WTC11 (cell line): ENCODE measurements around the gene TMEM151A. TPM values are rescaled to one million over a fixed set of nuclear protein-coding genes. Genes with fewer than 3 reads are reported as not detected.

Experiments
- ATAC-seq: fragments of 200-7000 bp; cut with Tn5 transposase; 2 replicates; pipeline ENCODE4 v1.10.0; 2021; ENCODE audit warnings: mild to moderate bottlenecking, moderate library complexity
- CTCF ChIA-PET: fragments of 300-600 bp; sonication (Branson Sonifier 250); formaldehyde crosslinking; loops from one replicate; lab custom pipeline; 2021; ENCODE audit warnings: antibody characterized with exemption; lab: Charles Lee
- POLR2A ChIA-PET: fragments of 350-600 bp; sonication (Branson Sonifier 250); formaldehyde crosslinking; loops from one replicate; lab custom pipeline; 2021; ENCODE audit warnings: antibody characterized with exemption; lab: Charles Lee
- DNase-seq: peaks from one replicate; pipeline ENCODE4 v3.0.0; 2021; ENCODE audit warnings: low spot score
- H3K27ac Mint-ChIP-seq: 2 replicates; pipeline ENCODE4 v1.8.0; 2021; ENCODE audit warnings: mixed read lengths
- H3K27me3 Mint-ChIP-seq: 2 replicates; pipeline ENCODE4 v1.8.0; 2021; ENCODE audit warnings: low read depth, mild to moderate bottlenecking, moderate library complexity, mixed read lengths
- H3K36me3 Mint-ChIP-seq: 2 replicates; pipeline ENCODE4 v1.8.0; 2021; ENCODE audit warnings: mixed read lengths
- H3K4me1 Mint-ChIP-seq: 2 replicates; pipeline ENCODE4 v1.8.0; 2022; ENCODE audit warnings: mixed read lengths
- H3K4me3 Mint-ChIP-seq: 2 replicates; pipeline ENCODE4 v1.8.0; 2021; ENCODE audit warnings: mild to moderate bottlenecking, moderate library complexity, mixed read lengths
- H3K9me3 Mint-ChIP-seq: 2 replicates; pipeline ENCODE4 v1.8.0; 2021; ENCODE audit warnings: mixed read lengths
- ELF4 ChIP-seq: sonication (generic); formaldehyde crosslinking; IDR thresholded peaks from 2 replicates; pipeline ENCODE4 v1.8.1; 2022; ENCODE audit warnings: low read depth, mild to moderate bottlenecking, moderate library complexity, missing genetic modification reagents
- EMX1 ChIP-seq: fragments of 250-450 bp; sonication (Bioruptor Pico); IDR thresholded peaks from 2 replicates; pipeline ENCODE4 v1.8.0; 2021; ENCODE audit warnings: mild to moderate bottlenecking
- FOXJ3 ChIP-seq: sonication (generic); formaldehyde crosslinking; IDR thresholded peaks from 2 replicates; pipeline ENCODE4 v1.9.0; 2021; ENCODE audit warnings: missing genetic modification reagents, mild to moderate bottlenecking, borderline replicate concordance
- FOXP1 ChIP-seq: sonication (generic); formaldehyde crosslinking; IDR thresholded peaks from 2 replicates; pipeline ENCODE4 v1.8.0; 2022; ENCODE audit warnings: missing genetic modification reagents, mild to moderate bottlenecking, moderate library complexity, borderline replicate concordance
- GRHL2 ChIP-seq: fragments of 250-450 bp; sonication (Bioruptor Pico); IDR thresholded peaks from 2 replicates; pipeline ENCODE4 v1.8.0; 2022; ENCODE audit warnings: mild to moderate bottlenecking, moderate library complexity; ENCODE audit not compliant: insufficient replicate concordance, severe bottlenecking
- GTF2I ChIP-seq: fragments of 250-450 bp; sonication (Bioruptor Pico); conservative IDR thresholded peaks from 2 replicates; pipeline ENCODE4 v1.4.0; 2021; ENCODE audit warnings: mild to moderate bottlenecking
- NFATC4 ChIP-seq: fragments of 250-450 bp; sonication (Bioruptor Pico); IDR thresholded peaks from 2 replicates; pipeline ENCODE4 v1.9.0; 2021; ENCODE audit warnings: mild to moderate bottlenecking
- NR3C1 ChIP-seq: sonication (generic); formaldehyde crosslinking; conservative IDR thresholded peaks from 2 replicates; pipeline ENCODE4 v1.8.1; 2023; ENCODE audit warnings: low read depth, mild to moderate bottlenecking, missing genetic modification reagents
- RORB ChIP-seq: fragments of 250-450 bp; sonication (Bioruptor Pico); IDR thresholded peaks from 2 replicates; pipeline ENCODE4 v1.9.0; 2021; ENCODE audit warnings: mild to moderate bottlenecking
- SMAD3 ChIP-seq: sonication (generic); formaldehyde crosslinking; IDR thresholded peaks from 2 replicates; pipeline ENCODE4 v1.8.0; 2022; ENCODE audit warnings: missing genetic modification reagents, mild to moderate bottlenecking, borderline replicate concordance
- SMAD4 ChIP-seq: sonication (generic); formaldehyde crosslinking; IDR thresholded peaks from 2 replicates; pipeline ENCODE4 v1.8.0; 2022; ENCODE audit warnings: mild to moderate bottlenecking, missing genetic modification reagents
- SP1 ChIP-seq: sonication (generic); formaldehyde crosslinking; conservative IDR thresholded peaks from 2 replicates; pipeline ENCODE4 v1.8.1; 2022; ENCODE audit warnings: missing genetic modification reagents
- TEAD4 ChIP-seq: sonication (generic); formaldehyde crosslinking; IDR thresholded peaks from 2 replicates; pipeline ENCODE4 v1.8.0; 2022; ENCODE audit warnings: mild to moderate bottlenecking, missing genetic modification reagents
- ZNF121 ChIP-seq: sonication (generic); formaldehyde crosslinking; IDR thresholded peaks from 2 replicates; pipeline ENCODE4 v1.8.0; 2023; ENCODE audit warnings: missing genetic modification reagents
- total RNA-seq: library from RNA; stranded (reverse); gene quantifications from 3 replicates; pipeline ENCODE4 v1.2.3, GENCODE V29; 2021
- TF ChIP-seq, protein P1 (sequence below): fragments of 250-450 bp; sonication (Bioruptor Pico); IDR thresholded peaks from 2 replicates; pipeline ENCODE4 v1.9.0; 2021; ENCODE audit warnings: moderate library complexity, mild to moderate bottlenecking, inconsistent platforms, borderline replicate concordance
- TF ChIP-seq, protein P2 (sequence below): sonication (generic); formaldehyde crosslinking; IDR thresholded peaks from 2 replicates; pipeline ENCODE4 v1.8.1; 2022; ENCODE audit warnings: low read depth, mild to moderate bottlenecking, moderate library complexity, missing genetic modification reagents, borderline replicate concordance
- TF ChIP-seq, protein P3 (sequence below): fragments of 250-450 bp; sonication (Bioruptor Pico); conservative IDR thresholded peaks from 2 replicates; pipeline ENCODE4 v1.9.0; 2021; ENCODE audit warnings: mild to moderate bottlenecking
- TF ChIP-seq, protein P4 (sequence below): sonication (generic); formaldehyde crosslinking; IDR thresholded peaks from 2 replicates; pipeline ENCODE4 v1.8.0; 2023; ENCODE audit warnings: missing genetic modification reagents, mild to moderate bottlenecking, borderline replicate concordance
- TF ChIP-seq, protein P5 (sequence below): fragments of 250-450 bp; sonication (Bioruptor Pico); IDR thresholded peaks from 2 replicates; pipeline ENCODE4 v1.9.0; 2021; ENCODE audit warnings: mild to moderate bottlenecking
- TF ChIP-seq, protein P6 (sequence below): sonication (generic); formaldehyde crosslinking; IDR thresholded peaks from 2 replicates; pipeline ENCODE4 v1.8.1; 2023; ENCODE audit warnings: mild to moderate bottlenecking, missing genetic modification reagents, borderline replicate concordance

The TMEM151A gene
- total RNA-seq, 1 experiment from 2014 or later: 2.2 TPM

DNA sequence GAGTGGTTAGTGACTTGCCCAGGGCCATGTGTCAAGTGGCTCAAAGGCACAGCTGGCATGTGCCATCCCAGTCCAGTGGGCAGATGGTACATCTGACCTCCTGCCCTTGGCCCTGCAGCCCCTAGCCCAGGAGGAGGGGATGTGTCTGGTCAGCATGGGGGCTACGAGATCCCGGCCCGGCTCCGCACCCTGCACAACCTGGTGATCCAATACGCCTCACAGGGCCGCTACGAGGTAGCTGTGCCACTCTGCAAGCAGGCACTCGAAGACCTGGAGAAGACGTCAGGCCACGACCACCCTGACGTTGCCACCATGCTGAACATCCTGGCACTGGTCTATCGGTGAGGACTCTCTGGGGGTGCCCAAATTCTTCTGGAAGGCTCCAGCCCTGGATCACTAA lies 29.0 kb upstream of the TMEM151A start:
- no peaks in the 10 kb centered on the region for H3K27me3 Mint-ChIP-seq
- no peak for TF ChIP-seq RORB (CRISPR knock-in tag)
- TF ChIP-seq TEAD4 (CRISPR knock-in tag): no peak
- no peak for TF ChIP-seq FOXP1 (CRISPR knock-in tag)
- TF ChIP-seq, protein P1, sequence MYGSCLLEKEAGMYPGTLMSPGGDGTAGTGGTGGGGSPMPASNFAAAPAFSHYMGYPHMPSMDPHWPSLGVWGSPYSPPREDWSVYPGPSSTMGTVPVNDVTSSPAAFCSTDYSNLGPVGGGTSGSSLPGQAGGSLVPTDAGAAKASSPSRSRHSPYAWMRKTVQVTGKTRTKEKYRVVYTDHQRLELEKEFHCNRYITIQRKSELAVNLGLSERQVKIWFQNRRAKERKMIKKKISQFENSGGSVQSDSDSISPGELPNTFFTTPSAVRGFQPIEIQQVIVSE (CRISPR knock-in tag): no peak
- no peak for TF ChIP-seq GRHL2
- TF ChIP-seq SMAD4 (CRISPR knock-in tag): no peak
- TF ChIP-seq, protein P2, sequence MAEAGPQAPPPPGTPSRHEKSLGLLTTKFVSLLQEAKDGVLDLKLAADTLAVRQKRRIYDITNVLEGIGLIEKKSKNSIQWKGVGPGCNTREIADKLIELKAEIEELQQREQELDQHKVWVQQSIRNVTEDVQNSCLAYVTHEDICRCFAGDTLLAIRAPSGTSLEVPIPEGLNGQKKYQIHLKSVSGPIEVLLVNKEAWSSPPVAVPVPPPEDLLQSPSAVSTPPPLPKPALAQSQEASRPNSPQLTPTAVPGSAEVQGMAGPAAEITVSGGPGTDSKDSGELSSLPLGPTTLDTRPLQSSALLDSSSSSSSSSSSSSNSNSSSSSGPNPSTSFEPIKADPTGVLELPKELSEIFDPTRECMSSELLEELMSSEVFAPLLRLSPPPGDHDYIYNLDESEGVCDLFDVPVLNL (CRISPR knock-in tag): no peak
- no peak for TF ChIP-seq SMAD3 (CRISPR knock-in tag)
- TF ChIP-seq, protein P3, sequence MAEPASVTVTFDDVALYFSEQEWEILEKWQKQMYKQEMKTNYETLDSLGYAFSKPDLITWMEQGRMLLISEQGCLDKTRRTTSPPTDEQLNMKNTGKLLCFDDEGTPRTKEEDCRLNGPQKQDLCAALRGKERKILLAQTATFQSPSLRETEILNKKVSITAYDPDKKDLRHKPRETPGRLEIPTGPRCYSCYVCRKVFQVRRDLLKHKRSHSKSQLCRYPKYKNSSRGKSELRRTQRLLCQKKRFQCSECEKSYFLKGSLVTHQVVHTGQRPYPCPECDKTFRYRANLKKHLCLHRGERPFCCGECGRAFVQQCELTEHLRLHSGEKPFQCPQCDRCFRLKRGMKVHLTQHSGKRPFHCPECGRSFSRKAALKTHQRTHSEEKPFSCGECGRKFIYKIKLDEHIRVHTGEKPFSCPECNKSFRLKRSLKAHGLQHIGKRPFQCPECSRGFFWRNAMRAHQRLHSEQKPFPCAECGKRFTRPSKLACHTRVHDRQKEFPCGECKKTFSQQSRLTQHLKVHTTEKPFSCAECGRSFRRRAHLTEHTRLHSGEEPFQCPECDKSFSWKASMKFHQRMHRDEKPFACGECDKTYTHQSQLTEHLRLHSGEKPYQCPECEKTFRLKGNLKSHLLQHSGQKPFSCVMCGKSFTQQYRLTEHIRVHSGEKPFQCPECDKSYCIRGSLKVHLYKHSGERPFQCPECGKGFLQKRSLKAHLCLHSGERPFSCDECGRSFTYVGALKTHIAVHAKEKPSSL (CRISPR knock-in tag): no peak
- no peak for TF ChIP-seq ZNF121
- no peak for TF ChIP-seq FOXJ3
- TF ChIP-seq GTF2I: no peak
- TF ChIP-seq, protein P4, sequence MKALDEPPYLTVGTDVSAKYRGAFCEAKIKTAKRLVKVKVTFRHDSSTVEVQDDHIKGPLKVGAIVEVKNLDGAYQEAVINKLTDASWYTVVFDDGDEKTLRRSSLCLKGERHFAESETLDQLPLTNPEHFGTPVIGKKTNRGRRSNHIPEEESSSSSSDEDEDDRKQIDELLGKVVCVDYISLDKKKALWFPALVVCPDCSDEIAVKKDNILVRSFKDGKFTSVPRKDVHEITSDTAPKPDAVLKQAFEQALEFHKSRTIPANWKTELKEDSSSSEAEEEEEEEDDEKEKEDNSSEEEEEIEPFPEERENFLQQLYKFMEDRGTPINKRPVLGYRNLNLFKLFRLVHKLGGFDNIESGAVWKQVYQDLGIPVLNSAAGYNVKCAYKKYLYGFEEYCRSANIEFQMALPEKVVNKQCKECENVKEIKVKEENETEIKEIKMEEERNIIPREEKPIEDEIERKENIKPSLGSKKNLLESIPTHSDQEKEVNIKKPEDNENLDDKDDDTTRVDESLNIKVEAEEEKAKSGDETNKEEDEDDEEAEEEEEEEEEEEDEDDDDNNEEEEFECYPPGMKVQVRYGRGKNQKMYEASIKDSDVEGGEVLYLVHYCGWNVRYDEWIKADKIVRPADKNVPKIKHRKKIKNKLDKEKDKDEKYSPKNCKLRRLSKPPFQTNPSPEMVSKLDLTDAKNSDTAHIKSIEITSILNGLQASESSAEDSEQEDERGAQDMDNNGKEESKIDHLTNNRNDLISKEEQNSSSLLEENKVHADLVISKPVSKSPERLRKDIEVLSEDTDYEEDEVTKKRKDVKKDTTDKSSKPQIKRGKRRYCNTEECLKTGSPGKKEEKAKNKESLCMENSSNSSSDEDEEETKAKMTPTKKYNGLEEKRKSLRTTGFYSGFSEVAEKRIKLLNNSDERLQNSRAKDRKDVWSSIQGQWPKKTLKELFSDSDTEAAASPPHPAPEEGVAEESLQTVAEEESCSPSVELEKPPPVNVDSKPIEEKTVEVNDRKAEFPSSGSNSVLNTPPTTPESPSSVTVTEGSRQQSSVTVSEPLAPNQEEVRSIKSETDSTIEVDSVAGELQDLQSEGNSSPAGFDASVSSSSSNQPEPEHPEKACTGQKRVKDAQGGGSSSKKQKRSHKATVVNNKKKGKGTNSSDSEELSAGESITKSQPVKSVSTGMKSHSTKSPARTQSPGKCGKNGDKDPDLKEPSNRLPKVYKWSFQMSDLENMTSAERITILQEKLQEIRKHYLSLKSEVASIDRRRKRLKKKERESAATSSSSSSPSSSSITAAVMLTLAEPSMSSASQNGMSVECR: no peak
- no peak for TF ChIP-seq NR3C1
- TF ChIP-seq SP1 (CRISPR knock-in tag): no peak
- no peak for TF ChIP-seq NFATC4 (CRISPR knock-in tag)
- TF ChIP-seq, protein P5, sequence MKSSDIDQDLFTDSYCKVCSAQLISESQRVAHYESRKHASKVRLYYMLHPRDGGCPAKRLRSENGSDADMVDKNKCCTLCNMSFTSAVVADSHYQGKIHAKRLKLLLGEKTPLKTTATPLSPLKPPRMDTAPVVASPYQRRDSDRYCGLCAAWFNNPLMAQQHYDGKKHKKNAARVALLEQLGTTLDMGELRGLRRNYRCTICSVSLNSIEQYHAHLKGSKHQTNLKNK (CRISPR knock-in tag): no peak
- TF ChIP-seq EMX1 (CRISPR knock-in tag): no peak
- TF ChIP-seq, protein P6, sequence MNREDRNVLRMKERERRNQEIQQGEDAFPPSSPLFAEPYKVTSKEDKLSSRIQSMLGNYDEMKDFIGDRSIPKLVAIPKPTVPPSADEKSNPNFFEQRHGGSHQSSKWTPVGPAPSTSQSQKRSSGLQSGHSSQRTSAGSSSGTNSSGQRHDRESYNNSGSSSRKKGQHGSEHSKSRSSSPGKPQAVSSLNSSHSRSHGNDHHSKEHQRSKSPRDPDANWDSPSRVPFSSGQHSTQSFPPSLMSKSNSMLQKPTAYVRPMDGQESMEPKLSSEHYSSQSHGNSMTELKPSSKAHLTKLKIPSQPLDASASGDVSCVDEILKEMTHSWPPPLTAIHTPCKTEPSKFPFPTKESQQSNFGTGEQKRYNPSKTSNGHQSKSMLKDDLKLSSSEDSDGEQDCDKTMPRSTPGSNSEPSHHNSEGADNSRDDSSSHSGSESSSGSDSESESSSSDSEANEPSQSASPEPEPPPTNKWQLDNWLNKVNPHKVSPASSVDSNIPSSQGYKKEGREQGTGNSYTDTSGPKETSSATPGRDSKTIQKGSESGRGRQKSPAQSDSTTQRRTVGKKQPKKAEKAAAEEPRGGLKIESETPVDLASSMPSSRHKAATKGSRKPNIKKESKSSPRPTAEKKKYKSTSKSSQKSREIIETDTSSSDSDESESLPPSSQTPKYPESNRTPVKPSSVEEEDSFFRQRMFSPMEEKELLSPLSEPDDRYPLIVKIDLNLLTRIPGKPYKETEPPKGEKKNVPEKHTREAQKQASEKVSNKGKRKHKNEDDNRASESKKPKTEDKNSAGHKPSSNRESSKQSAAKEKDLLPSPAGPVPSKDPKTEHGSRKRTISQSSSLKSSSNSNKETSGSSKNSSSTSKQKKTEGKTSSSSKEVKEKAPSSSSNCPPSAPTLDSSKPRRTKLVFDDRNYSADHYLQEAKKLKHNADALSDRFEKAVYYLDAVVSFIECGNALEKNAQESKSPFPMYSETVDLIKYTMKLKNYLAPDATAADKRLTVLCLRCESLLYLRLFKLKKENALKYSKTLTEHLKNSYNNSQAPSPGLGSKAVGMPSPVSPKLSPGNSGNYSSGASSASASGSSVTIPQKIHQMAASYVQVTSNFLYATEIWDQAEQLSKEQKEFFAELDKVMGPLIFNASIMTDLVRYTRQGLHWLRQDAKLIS (CRISPR knock-in tag): no peak
- no peak for TF ChIP-seq ELF4 (CRISPR knock-in tag)
- TF ChIP-seq, all 79 proteins: peak for 0
- CTCF ChIA-PET: no interaction called here
- H3K9me3 Mint-ChIP-seq: no peaks in the 10 kb centered on the region
- no peak for DNase-seq
- peaks cover 43% of the 10 kb centered on the region for H3K36me3 Mint-ChIP-seq
- no peak overlapping the region for H3K4me3 Mint-ChIP-seq
- POLR2A ChIA-PET: no interaction called here
- ATAC-seq: no peak
- H3K27ac Mint-ChIP-seq: no peak overlapping the region
- H3K4me1 Mint-ChIP-seq: peaks cover 13% of the 10 kb centered on the region
